Endothelial cell (in vitro differentiated cells): ENCODE results near the gene PIK3CA. TPM values are rescaled to one million over a fixed set of nuclear protein-coding genes. Genes with fewer than 3 reads are reported as not detected.

Experiments
- DNase-seq: peaks from one replicate; pipeline ENCODE4 v3.0.0; 2021; ENCODE audit warnings: low spot score
- H3K27ac Mint-ChIP-seq: one replicate; pipeline ENCODE4 v1.8.0; 2021; ENCODE audit warnings: mixed read lengths, inconsistent platforms; ENCODE audit not compliant: unreplicated experiment
- H3K27me3 Mint-ChIP-seq: one replicate; pipeline ENCODE4 v1.8.0; 2021; ENCODE audit warnings: mild to moderate bottlenecking, moderate library complexity, mixed read lengths, inconsistent platforms; ENCODE audit not compliant: unreplicated experiment
- H3K36me3 Mint-ChIP-seq: one replicate; pipeline ENCODE4 v1.8.0; 2021; ENCODE audit warnings: mild to moderate bottlenecking, low read depth, mixed read lengths, inconsistent platforms; ENCODE audit not compliant: unreplicated experiment
- H3K4me1 Mint-ChIP-seq: one replicate; pipeline ENCODE4 v1.8.0; 2021; ENCODE audit warnings: mild to moderate bottlenecking, mixed read lengths, inconsistent platforms; ENCODE audit not compliant: unreplicated experiment
- H3K4me3 Mint-ChIP-seq: one replicate; pipeline ENCODE4 v1.8.0; 2021; ENCODE audit warnings: mild to moderate bottlenecking, mixed read lengths, inconsistent platforms; ENCODE audit not compliant: unreplicated experiment
- H3K9me3 Mint-ChIP-seq: one replicate; pipeline ENCODE4 v1.8.0; 2021; ENCODE audit warnings: mixed read lengths, inconsistent platforms; ENCODE audit not compliant: unreplicated experiment
- CTCF ChIP-seq: fragments of 200-600 bp; sonication (generic); IDR thresholded peaks from one replicate; pipeline ENCODE4 v1.5.0; 2021; ENCODE audit warnings: antibody characterized with exemption; ENCODE audit not compliant: unreplicated experiment
- total RNA-seq: library from RNA; stranded (reverse); fragmentation: NEBNext Ultra II Directional; extraction: Animal tissue kit (Norgen Biotek cat#: 25700); gene quantifications from one replicate; pipeline ENCODE4 v1.2.1, GENCODE V29; 2021; ENCODE audit not compliant: unreplicated experiment

PIK3CA gene
- total RNA-seq, 1 donor from 2014 or later = 26.7 TPM

- TF ChIP-seq CTCF = no peak
- no peaks in the 10 kb centered on the region for H3K27me3 Mint-ChIP-seq
- DNase-seq = no peak
- H3K4me1 Mint-ChIP-seq = peaks cover 2% of the 10 kb centered on the region
- H3K4me3 Mint-ChIP-seq = no peak overlapping the region
- no peak overlapping the region for H3K27ac Mint-ChIP-seq
- H3K9me3 Mint-ChIP-seq = no peaks in the 10 kb centered on the region
- H3K36me3 Mint-ChIP-seq = peaks cover 3% of the 10 kb centered on the region
Measured at GRCh38 chr3:179288845-179289244, 140.7 kb downstream of the PIK3CA start.

- Mint-ChIP-seq H3K4me1 (peaks cover 2% of the 10 kb centered on the region), H3K9me3 (no peaks in the 10 kb centered on the region), H3K27ac (no peak overlapping the region), H3K27me3 (peaks cover 2% of the 10 kb centered on the region), H3K36me3 (peaks cover 3% of the 10 kb centered on the region), H3K4me3 (no peak overlapping the region)
- no peak for TF ChIP-seq CTCF
- DNase-seq = no peak
Measured at GRCh38 chr3:179289295-179289694, 141.1 kb downstream of the PIK3CA start.

Other genes starting within 250 kb of the PIK3CA start
- gene ZMAT3, start 76.5 kb upstream of the PIK3CA start, total RNA-seq = 44.5 TPM
- 3.8 TPM for gene KCNMB3, start 102.8 kb downstream of the PIK3CA start, total RNA-seq
- 29.8 TPM for gene ZNF639, start 174.7 kb downstream of the PIK3CA start, total RNA-seq
- gene MFN1, start 199.4 kb downstream of the PIK3CA start, total RNA-seq = 30.7 TPM